H1 (cell line): ENCODE data around the gene MCF2L2. TPM values are rescaled to one million over a fixed set of nuclear protein-coding genes. Genes with fewer than 3 reads are reported as not detected.

Experiments
- CTCF ChIA-PET: fragments of 300-600 bp; sonication (Branson Sonifier 250); formaldehyde crosslinking; loops from one replicate; lab custom pipeline; 2021; ENCODE audit not compliant: partially characterized antibody; lab: Charles Lee
- POLR2A ChIA-PET: fragments of 300-600 bp; sonication (Branson Sonifier 250); formaldehyde crosslinking; loops from one replicate; lab custom pipeline; 2021; ENCODE audit warnings: inconsistent platforms; ENCODE audit not compliant: partially characterized antibody; lab: Charles Lee
- DNase-seq, 2 experiments: peaks; one replicate each; pipeline versions ENCODE4 v3.0.0 to v3.0.0-alpha.2; 2010 to 2022; ENCODE audit warnings: low spot score in 2 of 2, low read depth in 1 of 2, mixed read lengths in 1 of 2
- FAIRE-seq: peaks from 2 replicates; lab custom pipeline; 2011; peaks lifted over from hg19 to GRCh38; lab: Jason Lieb, UNC
- H2AFZ ChIP-seq: 2 replicates; pipeline ENCODE4 v1.8.1; 2012; ENCODE audit warnings: low read length, inconsistent platforms
- H2AK5ac ChIP-seq: 2 replicates; pipeline ENCODE4 v1.6.1; 2013; ENCODE audit warnings: low read depth, low read length
- H2BK120ac ChIP-seq: replicated peaks from 2 replicates; pipeline ENCODE3; 2013; ENCODE audit warnings: low read depth, low read length, inconsistent platforms
- H2BK12ac ChIP-seq: 2 replicates; pipeline ENCODE4 v1.6.1; 2013; ENCODE audit warnings: low read depth, low read length
- H2BK15ac ChIP-seq: 2 replicates; pipeline ENCODE4 v1.6.1; 2013; ENCODE audit warnings: low read length
- H2BK20ac ChIP-seq: 2 replicates; pipeline ENCODE4 v1.6.1; 2013; ENCODE audit warnings: low read length
- H2BK5ac ChIP-seq: 2 replicates; pipeline ENCODE4 v1.6.1; 2013; ENCODE audit warnings: low read depth, low read length
- H3K14ac ChIP-seq: 2 replicates; pipeline ENCODE4 v1.6.1; 2013; ENCODE audit warnings: inconsistent platforms; ENCODE audit not compliant: insufficient read length
- H3K18ac ChIP-seq: 2 replicates; pipeline ENCODE4 v1.6.1; 2013; ENCODE audit warnings: low read length; ENCODE audit errors: extremely low read depth
- H3K23ac ChIP-seq: 2 replicates; pipeline ENCODE4 v1.6.1; 2013; ENCODE audit warnings: inconsistent platforms; ENCODE audit not compliant: insufficient read length
- H3K23me2 ChIP-seq: 2 replicates; pipeline ENCODE4 v1.6.1; 2013; ENCODE audit warnings: low read depth, low read length
- H3K27ac ChIP-seq: 2 replicates; pipeline ENCODE4 v1.6.1; 2011; ENCODE audit warnings: low read depth, low read length, inconsistent platforms
- H3K27me3 ChIP-seq, 4 experiments: replicated peaks in 1 of 4; 1 replicate in 1 of 4; 2 replicates in 3 of 4; pipeline versions ENCODE4 v1.6.1 to v1.8.1; 2011 to 2013; ENCODE audit warnings: low read length in 3 of 4, mild to moderate bottlenecking in 3 of 4, inconsistent platforms in 2 of 4, mixed read lengths in 2 of 4, moderate library complexity in 1 of 4; ENCODE audit not compliant: control insufficient read depth in 3 of 4, insufficient read depth in 3 of 4; ENCODE audit errors: extremely low read depth in 1 of 4
- H3K36me3 ChIP-seq, 4 experiments: 2 replicates each; pipeline versions ENCODE4 v1.6.1 to v1.8.1; 2011 to 2013; ENCODE audit warnings: mild to moderate bottlenecking in 4 of 4, low read length in 3 of 4, moderate library complexity in 2 of 4, control low read depth in 1 of 4, inconsistent platforms in 1 of 4; ENCODE audit not compliant: insufficient read depth in 4 of 4, control insufficient read depth in 2 of 4
- H3K4ac ChIP-seq: replicated peaks from 2 replicates; pipeline ENCODE3; 2013; ENCODE audit warnings: low read length, low read depth, mixed read lengths, inconsistent platforms; ENCODE audit not compliant: insufficient read length
- H3K4me1 ChIP-seq, 4 experiments: replicated peaks in 1 of 4; 1 replicate in 1 of 4; 2 replicates in 3 of 4; pipeline versions ENCODE4 v1.6.1 to v1.8.1; 2011 to 2013; ENCODE audit warnings: low read length in 3 of 4, inconsistent platforms in 2 of 4, mixed read lengths in 1 of 4; ENCODE audit not compliant: insufficient read depth in 4 of 4, control insufficient read depth in 3 of 4
- H3K4me2 ChIP-seq, 2 experiments: 2 replicates each; pipeline versions ENCODE4 v1.6.1 to v1.8.1; 2011 to 2013; ENCODE audit warnings: low read depth in 2 of 2, low read length in 2 of 2, control low read depth in 1 of 2, inconsistent platforms in 1 of 2, mild to moderate bottlenecking in 1 of 2; ENCODE audit not compliant: insufficient read depth in 1 of 2
- H3K4me3 ChIP-seq, 4 experiments: fragments of 200-600, 300-600 bp in 1 of 4; sonication (generic), shearing (Covaris generic), sonication (Bioruptor Twin) in 1 of 4; 2 replicates each; pipeline versions ENCODE4 v1.5.1 to v1.8.1; 2011 to 2016; ENCODE audit warnings: low read length in 4 of 4, low read depth in 3 of 4, control low read depth in 2 of 4, inconsistent platforms in 2 of 4, mild to moderate bottlenecking in 2 of 4, mixed read lengths in 1 of 4, moderate library complexity in 1 of 4; ENCODE audit not compliant: insufficient read depth in 2 of 4; ENCODE audit errors: extremely low read depth in 1 of 4
- H3K56ac ChIP-seq: replicated peaks from 2 replicates; pipeline ENCODE3; 2013; ENCODE audit warnings: low read depth, mild to moderate bottlenecking, mixed read lengths, low read length, inconsistent platforms; ENCODE audit not compliant: insufficient read length
- H3K79me1 ChIP-seq: 2 replicates; pipeline ENCODE4 v1.6.1; 2013; ENCODE audit warnings: low read depth, low read length, control low read depth
- H3K79me2 ChIP-seq, 2 experiments: 2 replicates each; pipeline versions ENCODE4 v1.6.1 to v1.8.1; 2012 to 2013; ENCODE audit warnings: low read length in 2 of 2, mild to moderate bottlenecking in 2 of 2, inconsistent platforms in 1 of 2; ENCODE audit not compliant: insufficient read depth in 2 of 2, control insufficient read depth in 1 of 2
- H3K9ac ChIP-seq, 4 experiments: replicated peaks in 1 of 4; 1 replicate in 1 of 4; 2 replicates in 3 of 4; pipeline versions ENCODE4 v1.6.1 to v1.8.1; 2011 to 2013; ENCODE audit warnings: low read depth in 3 of 4, low read length in 3 of 4, control low read depth in 2 of 4, mild to moderate bottlenecking in 2 of 4, moderate library complexity in 2 of 4, inconsistent platforms in 1 of 4; ENCODE audit errors: extremely low read depth in 1 of 4
- H3K9me3 ChIP-seq, 2 experiments: 2 replicates each; pipeline versions ENCODE4 v1.6.1 to v1.8.1; 2012 to 2013; ENCODE audit warnings: mild to moderate bottlenecking in 2 of 2, moderate library complexity in 2 of 2, control low read depth in 1 of 2, inconsistent platforms in 1 of 2, low read depth in 1 of 2, low read length in 1 of 2, mixed read lengths in 1 of 2; ENCODE audit not compliant: insufficient read depth in 2 of 2
- H4K20me1 ChIP-seq, 2 experiments: replicated peaks in 1 of 2; 2 replicates each; pipeline versions ENCODE3 to v1.8.1; 2011 to 2013; ENCODE audit warnings: inconsistent platforms in 2 of 2, low read length in 2 of 2, mild to moderate bottlenecking in 1 of 2; ENCODE audit not compliant: insufficient read depth in 2 of 2, control insufficient read depth in 1 of 2
- H4K5ac ChIP-seq: 2 replicates; pipeline ENCODE4 v1.6.1; 2013; ENCODE audit warnings: low read length, low read depth, mixed read lengths, inconsistent platforms; ENCODE audit not compliant: insufficient read length
- H4K8ac ChIP-seq: 2 replicates; pipeline ENCODE4 v1.8.0; 2013; ENCODE audit warnings: mild to moderate bottlenecking, moderate library complexity, low read length, inconsistent platforms; ENCODE audit not compliant: insufficient read depth; ENCODE audit errors: extremely low read depth
- H4K91ac ChIP-seq: replicated peaks from 2 replicates; pipeline ENCODE3; 2013; ENCODE audit warnings: low read length, mixed read lengths, inconsistent platforms; ENCODE audit not compliant: insufficient read length
- CHD1 ChIP-seq: IDR thresholded peaks from 2 replicates; pipeline ENCODE4 v1.6.1; 2012; ENCODE audit warnings: low read depth, low read length, improper control_type of control experiment
- HDAC6 ChIP-seq: IDR thresholded peaks from one replicate; pipeline ENCODE4 v1.7.1; 2012; ENCODE audit warnings: low read depth, mild to moderate bottlenecking, inconsistent platforms, low read length, moderate library complexity
- JUN ChIP-seq: IDR thresholded peaks from 2 replicates; pipeline ENCODE4 v1.6.1; 2011; ENCODE audit warnings: low read depth, mild to moderate bottlenecking, improper control_type of control experiment, low read length
- KDM5A ChIP-seq: fragments of 200-600 bp; IDR thresholded peaks from 2 replicates; pipeline ENCODE4 v1.7.1; 2012; ENCODE audit warnings: mild to moderate bottlenecking, low read length, inconsistent platforms, mixed read lengths
- MAFK ChIP-seq: IDR thresholded peaks from 2 replicates; pipeline ENCODE4 v1.6.1; 2012; ENCODE audit warnings: low read depth, mild to moderate bottlenecking, improper control_type of control experiment, low read length
- MAX ChIP-seq: IDR thresholded peaks from 2 replicates; pipeline ENCODE4 v1.6.1; 2012; ENCODE audit warnings: inconsistent platforms
- NRF1 ChIP-seq: IDR thresholded peaks from 2 replicates; pipeline ENCODE4 v1.6.1; 2011; ENCODE audit warnings: mild to moderate bottlenecking, low read depth, low read length, improper control_type of control experiment
- RXRA ChIP-seq: IDR thresholded peaks from 2 replicates; pipeline ENCODE4 v1.6.1; 2011; ENCODE audit warnings: low read depth, mild to moderate bottlenecking, low read length, moderate library complexity; ENCODE audit not compliant: insufficient read depth
- SAP30 ChIP-seq: fragments of 300-600 bp; sonication (generic); IDR thresholded peaks from 2 replicates; pipeline ENCODE4 v1.7.1; 2012; ENCODE audit warnings: low read length, moderate library complexity, mild to moderate bottlenecking, inconsistent platforms; ENCODE audit not compliant: insufficient read depth, insufficient replicate concordance
- SP4 ChIP-seq: IDR thresholded peaks from 2 replicates; pipeline ENCODE4 v1.6.1; 2012; ENCODE audit warnings: low read length, inconsistent platforms
- TCF12 ChIP-seq: IDR thresholded peaks from 2 replicates; pipeline ENCODE4 v1.6.1; 2011; ENCODE audit warnings: low read depth, mild to moderate bottlenecking, low read length
- TEAD4 ChIP-seq: IDR thresholded peaks from 2 replicates; pipeline ENCODE4 v1.6.1; 2012; ENCODE audit warnings: low read depth, low read length, inconsistent platforms, mixed read lengths
- ZNF274 ChIP-seq: IDR thresholded peaks from 2 replicates; pipeline ENCODE4 v1.7.0; 2012; ENCODE audit warnings: low read length, borderline replicate concordance; ENCODE audit errors: extremely low read depth
- WGBS, 2 experiments: shearing (Covaris generic) in 1 of 2; methylation state at CpG; one replicate each; pipeline versions ENCODE4 v1.1.6 to v1.1.7; 2013 to 2015; ENCODE audit warnings: low lambda C conversion rate in 2 of 2, mixed read lengths in 2 of 2, inconsistent platforms in 1 of 2, low coverage in 1 of 2, missing lambda C conversion rate in 1 of 2; ENCODE audit not compliant: insufficient replicate concordance in 2 of 2, insufficient coverage in 1 of 2, insufficient read length in 1 of 2; ENCODE audit errors: extremely low coverage in 1 of 2, missing lambda C conversion rate in 1 of 2; 5-methylcytosine and 5-hydroxymethylcytosine counted together
- polyA plus RNA-seq, 7 experiments: library from polyadenylated mRNA; depleted of rRNA in 3 of 7; stranded (reverse) in 5 of 7; unstranded in 2 of 7; fragments of >200 nt in 5 of 7; fragments of 200-250 nt in 2 of 7; gene quantifications; 1 replicate in 5 of 7; 2 replicates in 1 of 7; 4 replicates in 1 of 7; pipeline versions ENCODE4 v1.2.1 to v1.2.3, GENCODE V29; 2011 to 2013; ENCODE audit warnings: missing spikeins in 2 of 7, mixed read lengths in 2 of 7
- total RNA-seq: library from RNA; stranded (reverse); fragmentation: NEBNext Ultra II Directional; extraction: Animal tissue kit (Norgen Biotek cat#: 25700); gene quantifications from 2 replicates; pipeline ENCODE4 v1.2.1, GENCODE V29; 2021
- TF ChIP-seq, protein P1 (sequence below): IDR thresholded peaks from 2 replicates; pipeline ENCODE4 v1.6.1; 2012; ENCODE audit warnings: low read length, inconsistent platforms

Gene MCF2L2
- total and polyA plus RNA-seq, 2 of the 8 experiments (the other 6 are each of a cell fraction or from before 2014, with no cell fraction given): 4.1 to 13.7 TPM

GRCh38 chr3:183233966-183234365 is 194.5 kb downstream of the MCF2L2 start:
- no peak overlapping the region for H2BK20ac ChIP-seq
- no peak overlapping the region for H2AK5ac ChIP-seq
- H3K9me3 ChIP-seq: no peaks in the 10 kb centered on the region
- no peak overlapping the region for H2AFZ ChIP-seq
- no peak overlapping the region for H2BK12ac ChIP-seq
- FAIRE-seq: no peak
- no peaks in the 10 kb centered on the region for H4K20me1 ChIP-seq
- no peak overlapping the region for H3K56ac ChIP-seq
- H3K9ac ChIP-seq: no peak overlapping the region
- H4K5ac ChIP-seq: no peak overlapping the region
- H3K27me3 ChIP-seq: no peaks in the 10 kb centered on the region
- no peak overlapping the region for H3K18ac ChIP-seq
- no peak overlapping the region for H3K27ac ChIP-seq
- no peaks in the 10 kb centered on the region for H3K79me2 ChIP-seq
- no peak for DNase-seq
- no peak overlapping the region for H4K8ac ChIP-seq
- no peaks in the 10 kb centered on the region for H3K36me3 ChIP-seq
- H3K4me3 ChIP-seq: no peak overlapping the region
- H3K4ac ChIP-seq: no peak overlapping the region
- ChIA-PET CTCF (interaction anchor here (0.8 kb wide), 1 partner anchor 149 kb away, joined by 3 read pairs; no protein-coding TSS in a partner anchor), POLR2A (no interaction called here)
- WGBS, 2 experiments: 91% methylated on average over 4 of the region's 4 CpGs; no CpG with 5 or more reads in 1 of the 2 experiments
- H2BK5ac ChIP-seq: no peak overlapping the region
- no peaks in the 10 kb centered on the region for H3K4me1 ChIP-seq
- no peak overlapping the region for H4K91ac ChIP-seq
- no peaks in the 10 kb centered on the region for H3K79me1 ChIP-seq
- H3K14ac ChIP-seq: no peak overlapping the region
- no peaks in the 10 kb centered on the region for H3K23me2 ChIP-seq
- no peak overlapping the region for H3K4me2 ChIP-seq
- no peak overlapping the region for H2BK120ac ChIP-seq
- H2BK15ac ChIP-seq: no peak overlapping the region
- H3K23ac ChIP-seq: no peak overlapping the region
- TF ChIP-seq SAP30 (no peak), NRF1 (no peak), TEAD4 (no peak), HDAC6 (no peak), RXRA (no peak), MAFK (no peak), MAX (no peak), SP4 (no peak), CHD1 (no peak), TCF12 (no peak), ZNF274 (no peak), JUN (no peak), KDM5A (no peak)
- TF ChIP-seq, protein P1, sequence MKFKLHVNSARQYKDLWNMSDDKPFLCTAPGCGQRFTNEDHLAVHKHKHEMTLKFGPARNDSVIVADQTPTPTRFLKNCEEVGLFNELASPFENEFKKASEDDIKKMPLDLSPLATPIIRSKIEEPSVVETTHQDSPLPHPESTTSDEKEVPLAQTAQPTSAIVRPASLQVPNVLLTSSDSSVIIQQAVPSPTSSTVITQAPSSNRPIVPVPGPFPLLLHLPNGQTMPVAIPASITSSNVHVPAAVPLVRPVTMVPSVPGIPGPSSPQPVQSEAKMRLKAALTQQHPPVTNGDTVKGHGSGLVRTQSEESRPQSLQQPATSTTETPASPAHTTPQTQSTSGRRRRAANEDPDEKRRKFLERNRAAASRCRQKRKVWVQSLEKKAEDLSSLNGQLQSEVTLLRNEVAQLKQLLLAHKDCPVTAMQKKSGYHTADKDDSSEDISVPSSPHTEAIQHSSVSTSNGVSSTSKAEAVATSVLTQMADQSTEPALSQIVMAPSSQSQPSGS: no peak
